K562 (cell line): ENCODE data around the gene CLDN15. TPM values are rescaled to one million over a fixed set of nuclear protein-coding genes. Genes with fewer than 3 reads are reported as not detected.

Experiments
- ADNP ChIP-seq: fragments of 200-800 bp; sonication (Bioruptor generic); IDR thresholded peaks from 2 replicates; pipeline ENCODE4 v1.6.1; 2016; ENCODE audit warnings: missing genetic modification characterization, missing compliant biosample characterization
- CBFA2T3 ChIP-seq: fragments of 450-650 bp; IDR thresholded peaks from 2 replicates; pipeline ENCODE4 v1.6.1; 2017
- CTBP1 ChIP-seq: fragments of 450-650 bp; IDR thresholded peaks from 2 replicates; pipeline ENCODE4 v1.6.1; 2016; ENCODE audit warnings: borderline replicate concordance
- EP300 ChIP-seq: IDR thresholded peaks from 2 replicates; pipeline ENCODE4 v1.6.1; 2012; ENCODE audit warnings: low read length, improper control_type of control experiment
- FOS ChIP-seq: IDR thresholded peaks from 3 replicates; pipeline ENCODE4 v1.6.1; 2011; ENCODE audit not compliant: insufficient read length; ENCODE audit errors: extremely low read depth
- FOXK2 ChIP-seq, 2 experiments: fragments of 450-650 bp; IDR thresholded peaks in 1 of 2; conservative IDR thresholded peaks in 1 of 2; 2 replicates each; pipeline ENCODE4 v1.6.1; 2016; ENCODE audit warnings: low read depth in 2 of 2, mild to moderate bottlenecking in 1 of 2
- HIVEP1 ChIP-seq: fragments of 250-450 bp; sonication (Bioruptor Pico); IDR thresholded peaks from 2 replicates; pipeline ENCODE4 v1.4.0; 2020; ENCODE audit warnings: mild to moderate bottlenecking
- HMBOX1 ChIP-seq: sonication (generic); IDR thresholded peaks from 2 replicates; pipeline ENCODE4 v1.6.1; 2016
- ID3 ChIP-seq, 2 experiments: fragments of 250-450 bp in 1 of 2; fragments of 450-650 bp in 1 of 2; sonication (Bioruptor Pico) in 1 of 2; IDR thresholded peaks; 2 replicates each; pipeline versions ENCODE4 v1.6.1 to v1.8.0; 2016 to 2021; ENCODE audit warnings: mild to moderate bottlenecking in 2 of 2, moderate library complexity in 2 of 2, missing compliant biosample characterization in 1 of 2, missing genetic modification characterization in 1 of 2
- MAFF ChIP-seq: IDR thresholded peaks from 2 replicates; pipeline ENCODE4 v1.6.1; 2012; ENCODE audit warnings: low read length, improper control_type of control experiment
- MYC ChIP-seq, 2 experiments: fragments of 250-450 bp in 1 of 2; sonication (Bioruptor Pico) in 1 of 2; IDR thresholded peaks; 2 replicates each; pipeline versions ENCODE4 v1.5.1 to v1.6.1; 2012 to 2021; ENCODE audit warnings: low read depth in 2 of 2, borderline replicate concordance in 1 of 2, improper control_type of control experiment in 1 of 2, low read length in 1 of 2, mild to moderate bottlenecking in 1 of 2, moderate library complexity in 1 of 2
- RBFOX2 ChIP-seq: fragments of 200-400 bp; formaldehyde crosslinking; IDR thresholded peaks from 2 replicates; pipeline ENCODE4 v1.6.1; 2017; ENCODE audit warnings: low read depth, mild to moderate bottlenecking, low read length, moderate library complexity
- SAFB2 ChIP-seq: fragments of 200-400 bp; formaldehyde crosslinking; IDR thresholded peaks from 2 replicates; pipeline ENCODE4 v1.6.1; 2018; ENCODE audit warnings: borderline replicate concordance, low read length, low read depth, moderate library complexity; ENCODE audit not compliant: severe bottlenecking
- SIRT6 ChIP-seq: IDR thresholded peaks from one replicate; pipeline ENCODE4 v1.6.1; 2012; ENCODE audit warnings: low read depth, mild to moderate bottlenecking, control low read depth, inconsistent platforms, low read length, moderate library complexity
- SNRNP70 ChIP-seq: fragments of 200-400 bp; formaldehyde crosslinking; optimal IDR thresholded peaks from 2 replicates; pipeline ENCODE3; 2017; ENCODE audit warnings: low read depth, low read length
- STAT5A ChIP-seq: IDR thresholded peaks from 2 replicates; pipeline ENCODE4 v1.6.1; 2012; ENCODE audit warnings: low read length, inconsistent platforms, borderline replicate concordance
- TCF15 ChIP-seq: fragments of 250-450 bp; sonication (Bioruptor Pico); IDR thresholded peaks from 2 replicates; pipeline ENCODE4 v1.8.0; 2022; ENCODE audit warnings: moderate library complexity, mild to moderate bottlenecking, inconsistent platforms
- TEAD1 ChIP-seq, 2 experiments: fragments of 450-650 bp in 1 of 2; sonication (generic) in 1 of 2; formaldehyde crosslinking; IDR thresholded peaks; 2 replicates each; pipeline versions ENCODE4 v1.4.0 to v1.8.0; 2020 to 2022; ENCODE audit warnings: mild to moderate bottlenecking in 2 of 2, missing genetic modification reagents in 1 of 2
- TRIM24 ChIP-seq, 2 experiments: fragments of 450-650 bp; IDR thresholded peaks; 2 replicates each; pipeline ENCODE4 v1.6.1; 2016
- WHSC1 ChIP-seq: IDR thresholded peaks from one replicate; pipeline ENCODE4 v1.6.1; 2012; ENCODE audit warnings: low read length, control low read depth, inconsistent platforms
- ZBTB43 ChIP-seq: sonication (generic); formaldehyde crosslinking; IDR thresholded peaks from 2 replicates; pipeline ENCODE4 v1.8.0; 2023; ENCODE audit warnings: mild to moderate bottlenecking, missing genetic modification reagents
- ZNF124 ChIP-seq: sonication (generic); formaldehyde crosslinking; IDR thresholded peaks from 2 replicates; pipeline ENCODE4 v1.8.1; 2022; ENCODE audit warnings: missing genetic modification reagents
- ZNF224 ChIP-seq: sonication (generic); formaldehyde crosslinking; IDR thresholded peaks from 2 replicates; pipeline ENCODE4 v1.8.0; 2022; ENCODE audit warnings: mild to moderate bottlenecking, missing genetic modification reagents
- ZZZ3 ChIP-seq: fragments of 450-650 bp; IDR thresholded peaks from 2 replicates; pipeline ENCODE4 v1.6.1; 2016; ENCODE audit warnings: antibody characterized with exemption, mild to moderate bottlenecking, moderate library complexity
- polyA plus RNA-seq, 8 experiments: library from polyadenylated mRNA; depleted of rRNA in 4 of 8; stranded (reverse) in 5 of 8; unstranded in 3 of 8; fragments of >200 nt; fragmentation: Nextera tagmentation in 2 of 8; fragmentation: Illumina TruSeq in 1 of 8; extraction: Ambion mirVana in 2 of 8; extraction: Trizol in 1 of 8; gene quantifications; 2 replicates each; pipeline versions ENCODE4 v1.2.1 to v1.2.3, GENCODE V29; 2011 to 2014; ENCODE audit warnings: inconsistent platforms in 1 of 8, missing spikeins in 1 of 8
- total RNA-seq, 7 experiments: library from RNA; depleted of rRNA in 6 of 7; stranded (reverse); fragments of >200 nt in 6 of 7; fragmentation: Illumina TruSeq in 2 of 7; extraction: Trizol in 2 of 7; gene quantifications; 2 replicates each; pipeline versions ENCODE4 v1.2.1 to v1.2.3, GENCODE V29; 2011 to 2021; ENCODE audit warnings: low replicate concordance in 1 of 7

The CLDN15 gene
- total and polyA plus RNA-seq, 9 of the 15 experiments (the other 6 are each of a cell fraction or from before 2014, with no cell fraction given), result 0.32 to 14.5 (median 7.4) TPM

GRCh38 chr7:101244375-101245146 is 7.0 kb upstream of the CLDN15 start, which contains the start of gene FIS1 (continued):
- TF ChIP-seq MYC (IDR thresholded peaks at IDR 0.05; ENCODE audit: low read depth, low read length) (peak; percentile 90), MYC (CRISPR knock-in tag; IDR thresholded peaks at IDR 0.05; ENCODE audit: borderline replicate concordance, low read depth) (peak; percentile 8; the same call in 1 of the 2 replicates), FOS (no peak), SNRNP70 (no peak), TRIM24 (IDR thresholded peaks at IDR 0.05) (no peak; a peak in 1 of 4 replicates), RBFOX2 (peak; percentile 94), TEAD1 (CRISPR knock-in tag; IDR thresholded peaks at IDR 0.05) (peak; percentile 57 to 82; a peak in 3 of 4 replicates), ZZZ3 (no peak), FOXK2 (conservative IDR thresholded peaks at IDR 0.05 in 1 of 2, IDR thresholded peaks at IDR 0.05 in 1 of 2; ENCODE audit: low read depth in 2 of 2) (peak; percentile 99 to 100), HIVEP1 (CRISPR knock-in tag) (no peak), ADNP (no peak), TCF15 (CRISPR knock-in tag) (no peak), CTBP1 (peak; percentile 49), SAFB2 (no peak), ZNF224 (CRISPR knock-in tag) (no peak), ZNF124 (CRISPR knock-in tag) (no peak), WHSC1 (no peak), STAT5A (no peak; the same call in 1 of the 2 replicates), SIRT6 (no peak), MAFF (no peak), ZBTB43 (CRISPR knock-in tag) (no peak), ID3 (CRISPR knock-in tag; IDR thresholded peaks at IDR 0.05) (no peak), ID3 (tag; IDR thresholded peaks at IDR 0.05) (no peak), HMBOX1 (no peak), CBFA2T3 (no peak), EP300 (no peak)
